HG03108 (cell line): ENCODE measurements around the gene NUPR1.
"Not testable (repeated sequence)": the region's sequence is repeated elsewhere in the genome, so short reads cannot be mapped to it uniquely, and the experiment has no call there.

Source experiments
- ATAC-seq: cut with Tn5 transposase; IDR thresholded peaks from one replicate; pipeline ENCODE4 v1.9.1; 2021; ENCODE audit warnings: moderate library complexity; ENCODE audit not compliant: unreplicated experiment

NUPR1 gene, protein sequence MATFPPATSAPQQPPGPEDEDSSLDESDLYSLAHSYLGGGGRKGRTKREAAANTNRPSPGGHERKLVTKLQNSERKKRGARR

DNA sequence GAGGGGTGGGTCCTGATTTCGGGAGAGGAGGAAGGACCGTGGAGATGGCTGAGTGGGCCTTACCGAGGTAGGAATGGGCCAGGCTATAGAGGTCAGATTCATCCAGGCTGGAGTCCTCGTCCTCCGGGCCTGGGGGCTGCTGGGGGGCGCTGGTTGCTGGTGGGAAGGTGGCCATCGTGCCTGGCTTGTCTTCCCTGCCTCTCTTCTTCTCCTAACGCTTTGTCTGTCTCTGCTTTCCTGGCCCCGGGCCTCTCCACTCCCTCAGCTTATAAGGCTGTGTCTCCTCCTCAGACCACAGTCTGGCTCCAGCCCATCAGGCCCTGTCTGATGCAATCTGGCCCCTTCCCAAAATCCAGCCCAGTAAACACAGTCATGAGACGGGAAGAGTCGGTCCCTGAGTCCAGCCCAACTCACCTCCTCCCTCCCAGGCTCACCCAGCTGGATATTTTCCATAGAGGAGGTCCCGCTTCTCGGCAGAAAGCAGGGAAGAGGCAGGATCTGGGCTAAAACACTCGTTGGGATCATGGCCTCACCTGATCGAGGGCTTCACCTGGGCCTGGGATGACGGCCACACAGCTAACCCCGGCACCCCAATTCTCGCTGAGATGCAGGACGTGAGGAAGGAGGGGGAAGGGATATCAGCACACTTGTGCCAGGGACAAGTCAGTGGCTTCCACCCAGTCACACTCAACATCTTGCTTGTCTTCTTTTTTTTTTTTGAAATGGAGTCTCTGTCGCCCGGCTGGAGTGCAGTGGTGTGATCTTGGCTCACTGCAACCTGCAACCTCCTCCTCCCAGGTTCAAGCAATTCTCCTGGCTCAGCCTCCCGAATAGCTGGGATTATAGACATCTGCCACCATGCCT is at the start of gene NUPR1:
Gene NUPR1 (minus strand): TSS at position 242 of the 864 bp plus-strand sequence. CDS start 67 bp downstream, at position 175.
- no peak for ATAC-seq

DNA sequence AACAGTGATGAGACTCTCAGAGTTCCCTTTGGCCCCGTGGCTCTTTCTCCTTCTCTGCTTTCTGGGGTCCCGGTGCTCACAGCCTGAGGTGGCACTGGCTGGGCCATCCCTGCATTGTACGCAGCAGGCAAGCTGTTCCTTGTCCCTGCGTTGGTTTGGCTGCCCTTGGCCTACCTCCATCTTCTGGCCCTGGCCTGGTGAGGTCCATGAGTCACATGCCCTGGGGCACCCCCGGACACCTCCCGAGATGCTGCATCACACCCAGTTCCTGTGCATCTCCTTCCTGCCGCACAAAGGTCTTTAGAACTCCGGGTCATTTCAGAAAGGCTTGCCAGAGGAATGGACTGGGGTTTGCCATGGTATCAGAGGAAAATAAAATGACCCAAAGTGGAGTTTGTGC is 48.6 kb upstream of the NUPR1 start:
- ATAC-seq: no peak

DNA sequence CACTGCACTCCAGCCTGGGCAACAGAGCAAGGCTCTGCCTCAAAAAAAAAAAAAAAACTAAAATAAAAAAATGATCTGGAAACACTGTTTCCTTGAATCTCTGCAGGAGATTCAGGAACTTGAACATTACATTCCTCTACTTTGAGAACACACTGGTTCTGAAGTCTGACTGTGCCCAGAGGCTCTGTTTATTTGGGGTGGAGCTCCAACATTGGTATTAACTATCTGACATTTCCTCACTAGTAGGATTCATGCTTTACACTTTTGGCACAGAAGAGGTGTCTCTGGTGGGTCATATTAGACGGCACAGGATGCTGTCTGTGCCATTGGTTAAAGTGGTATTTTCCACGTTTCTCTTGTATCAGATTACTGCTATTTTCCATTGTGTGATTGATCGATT is 47.7 kb upstream of the NUPR1 start:
- ATAC-seq: no peak

DNA sequence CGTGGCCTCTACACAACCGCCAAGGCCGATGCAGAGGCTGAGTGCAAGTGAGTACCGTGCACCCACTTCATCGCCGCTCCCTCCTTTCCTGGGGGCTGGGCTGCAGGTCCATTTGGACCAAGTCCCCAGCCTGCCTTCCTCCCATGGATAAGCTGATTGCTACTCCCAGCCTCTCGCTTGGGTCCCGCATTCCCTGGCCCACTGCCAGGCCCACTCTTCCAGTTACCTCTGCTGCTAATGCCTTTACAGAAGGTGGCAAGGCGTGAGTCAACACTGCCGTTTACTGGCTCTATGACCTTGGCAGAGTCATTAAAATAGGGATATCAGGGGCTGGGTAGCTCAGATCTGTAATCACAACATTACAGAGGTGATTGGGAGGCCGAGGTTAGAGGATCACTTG is 46.9 kb upstream of the NUPR1 start:
- ATAC-seq: no peak

DNA sequence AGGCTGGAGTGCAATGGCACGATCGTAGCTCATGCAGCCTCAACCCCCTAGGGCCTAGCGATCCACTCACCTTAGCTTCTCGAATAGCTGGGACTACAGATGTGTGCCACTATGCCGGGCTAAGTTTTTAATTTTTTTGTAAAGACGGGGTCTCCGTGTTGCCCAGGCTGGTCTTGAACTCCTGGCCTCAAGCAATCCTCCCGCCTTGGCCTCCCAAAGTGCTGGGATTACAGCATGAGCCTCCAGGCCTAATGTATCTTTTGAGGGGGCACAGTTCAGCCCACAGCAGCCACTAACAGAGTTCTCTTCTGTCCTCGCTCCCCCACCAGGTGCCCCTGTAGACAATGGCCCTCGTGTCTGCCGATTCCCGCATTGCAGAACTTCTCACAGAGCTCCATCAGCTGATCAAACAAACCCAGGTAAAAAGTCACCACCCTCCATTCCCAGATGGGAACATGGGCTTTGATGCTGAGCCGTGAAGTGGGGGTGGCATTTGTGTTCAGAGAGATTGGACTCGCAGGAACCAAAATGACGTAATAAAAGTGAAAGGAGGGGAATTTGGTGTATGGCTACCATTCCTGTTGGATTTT is 42.0 kb upstream of the NUPR1 start:
- ATAC-seq: no peak

DNA sequence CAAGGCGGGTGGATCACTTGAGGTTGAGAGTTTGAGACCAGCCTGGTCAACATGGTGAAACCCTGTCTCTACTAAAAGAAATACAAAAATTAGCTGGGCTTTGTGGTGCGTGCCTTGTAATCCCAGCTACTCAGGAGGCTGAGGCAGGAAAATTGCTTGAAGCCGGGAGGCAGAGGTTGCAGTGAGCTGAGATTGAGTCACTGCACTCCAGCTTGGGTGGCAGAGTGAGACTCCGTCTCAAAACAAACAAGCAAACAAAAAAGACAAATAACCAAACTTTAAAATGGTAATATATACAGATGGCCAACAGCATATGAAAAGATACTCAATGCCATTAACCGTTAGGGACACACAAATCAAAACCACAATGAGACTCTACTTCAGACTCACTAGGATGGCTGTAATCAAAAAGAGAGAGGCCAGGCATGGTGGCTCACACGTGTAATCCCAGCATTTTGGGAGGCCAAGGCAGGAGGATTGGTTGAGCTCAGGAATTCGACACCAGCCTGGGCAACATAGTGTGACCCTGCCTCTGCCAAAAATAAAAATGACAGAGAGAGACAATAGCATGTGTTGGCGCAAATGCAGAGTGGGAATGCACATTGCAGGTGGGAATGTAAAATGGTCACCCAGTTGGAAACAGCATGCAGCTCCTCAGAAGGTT is 36.8 kb upstream of the NUPR1 start:
- ATAC-seq: no peak

DNA sequence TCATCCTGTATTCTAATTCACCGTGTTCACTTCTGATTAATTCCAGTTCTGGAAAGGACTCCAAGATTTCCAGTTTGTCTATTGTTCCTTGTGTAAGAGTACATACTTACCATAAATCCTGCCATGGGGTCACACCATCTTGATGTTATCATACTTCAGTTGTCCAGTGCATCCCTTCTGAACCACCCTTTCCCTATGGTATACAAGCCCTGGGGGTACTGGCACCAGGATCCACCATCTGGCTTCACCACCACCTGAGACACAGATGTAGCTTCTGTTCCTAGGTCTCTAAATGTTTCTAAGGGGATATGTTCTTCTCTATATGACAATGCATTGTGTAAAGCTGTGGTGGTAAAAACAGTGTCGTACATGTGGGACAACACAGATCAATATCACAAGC is 36.2 kb upstream of the NUPR1 start:
- ATAC-seq: no peak

DNA sequence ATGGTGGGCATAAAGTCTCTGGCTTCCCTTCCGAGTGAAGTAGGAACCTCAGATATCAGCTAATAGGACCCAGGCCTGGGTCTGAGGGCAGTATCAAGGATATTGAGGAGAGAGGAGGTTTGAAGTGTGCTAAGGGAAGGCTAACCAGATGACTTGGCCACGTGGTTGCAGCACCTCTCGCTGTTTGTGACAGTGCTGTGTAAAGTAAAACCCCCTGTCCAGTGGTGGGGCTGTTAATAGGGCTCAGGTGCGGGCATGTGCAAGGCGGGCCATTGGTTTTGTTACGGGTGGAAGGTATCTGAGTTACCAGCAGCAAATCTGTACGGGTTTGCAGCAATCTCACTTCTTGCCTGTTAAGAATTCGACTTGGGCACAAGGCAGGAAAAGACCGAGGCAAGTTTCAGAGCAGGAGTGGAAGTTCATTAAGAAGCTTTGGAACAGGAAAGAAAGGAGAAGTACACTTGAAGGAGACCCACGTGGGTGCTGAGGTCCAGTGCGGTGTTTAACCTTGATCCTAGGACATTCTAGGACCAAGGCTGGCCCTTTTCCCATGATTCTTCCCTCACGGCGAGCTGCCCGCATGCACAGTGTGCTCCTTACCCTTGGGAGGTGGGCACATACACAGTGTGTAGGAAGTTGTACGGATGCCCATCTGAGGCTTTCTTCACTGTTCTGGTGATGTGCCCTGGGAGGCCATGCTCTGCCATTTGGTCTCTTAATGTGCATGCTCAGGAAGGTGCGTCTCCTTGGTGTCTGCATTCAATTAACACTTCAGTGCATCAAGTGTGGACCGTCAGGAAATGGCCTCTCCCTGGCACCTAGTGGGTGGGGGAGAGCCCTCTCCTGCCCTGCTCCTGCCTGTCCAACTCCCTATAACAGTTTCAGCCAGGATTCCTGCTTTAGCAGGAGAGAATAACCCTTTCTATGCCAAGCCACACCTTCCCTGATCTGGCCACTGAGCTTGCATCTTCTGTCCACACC is 35.3 kb upstream of the NUPR1 start:
- ATAC-seq: no peak

DNA sequence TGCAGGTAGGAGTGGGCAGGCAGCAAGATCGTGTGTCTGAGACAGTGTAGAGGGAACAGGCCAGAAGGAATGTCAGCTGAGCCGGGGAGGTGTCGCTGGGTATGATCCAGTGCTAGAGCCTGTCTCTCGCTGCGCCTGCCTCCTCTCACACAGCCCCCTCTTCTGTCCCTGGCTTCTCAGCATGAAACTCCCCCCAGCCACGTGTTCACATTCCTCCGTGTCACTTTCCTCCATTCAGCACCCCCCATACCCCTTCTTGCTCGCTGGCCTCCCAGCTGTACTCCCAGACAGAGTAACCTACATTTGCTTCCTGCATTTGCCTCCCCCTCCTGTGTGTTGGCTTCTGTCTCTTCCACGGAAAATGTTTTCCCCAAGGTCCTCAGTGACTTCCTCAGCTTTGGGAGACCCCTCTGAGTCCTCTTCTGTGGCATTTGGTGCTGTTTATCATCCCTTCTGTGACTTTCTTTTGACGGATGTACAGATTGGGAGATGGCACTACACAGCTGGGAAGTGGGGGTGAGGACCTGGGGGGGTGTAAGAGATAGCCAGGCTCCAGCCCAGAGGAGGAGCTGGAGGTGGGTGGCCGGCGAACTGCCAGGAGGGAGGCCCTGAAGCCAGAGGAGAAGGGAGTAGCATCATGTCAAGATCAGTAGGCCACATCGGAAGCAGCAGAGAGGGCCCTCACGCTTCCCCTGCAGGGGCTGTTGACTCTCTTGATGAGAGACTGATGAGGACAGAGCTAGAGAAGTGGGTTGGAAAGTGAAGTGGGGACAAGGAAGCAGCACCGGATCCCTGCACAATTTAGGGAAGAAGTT is 34.1 kb upstream of the NUPR1 start:
- no peak for ATAC-seq

DNA sequence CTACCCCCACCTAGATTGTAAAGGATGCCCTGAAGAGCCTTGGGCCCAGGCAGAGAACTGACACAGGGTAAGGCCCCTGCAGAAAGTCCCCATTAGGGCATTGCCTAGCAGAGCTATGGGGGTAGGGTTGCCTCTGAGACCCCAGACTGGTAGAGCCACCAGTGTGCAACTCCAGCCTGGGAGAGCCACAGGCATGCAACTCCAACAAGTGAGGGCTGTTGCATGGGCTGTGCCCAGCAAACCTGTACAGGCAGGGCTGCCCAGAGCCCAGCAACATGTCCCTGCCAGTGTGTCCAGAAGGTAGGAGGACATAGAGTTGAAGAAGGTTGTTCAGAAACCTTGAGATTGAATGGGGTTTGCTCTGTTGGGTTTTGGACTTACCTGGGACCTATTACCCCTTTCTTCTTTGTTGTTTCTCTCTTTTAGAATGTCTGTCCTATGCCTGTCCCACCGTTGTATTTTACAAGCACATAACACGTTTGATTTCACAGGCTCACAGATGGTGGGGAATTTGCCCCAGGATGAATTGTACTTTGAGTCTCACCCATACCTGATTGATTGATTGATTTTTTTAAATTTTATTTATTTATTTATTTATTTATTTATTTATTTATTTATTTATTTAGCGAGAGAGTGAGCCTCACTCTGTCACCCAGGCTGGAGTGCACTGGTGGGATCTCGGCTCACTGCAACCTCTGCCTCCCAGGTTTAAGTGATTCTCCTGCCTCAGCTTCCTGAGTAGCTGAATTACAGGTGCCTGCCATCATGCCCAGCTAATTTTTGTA is 31.4 kb upstream of the NUPR1 start:
- no peak for ATAC-seq

DNA sequence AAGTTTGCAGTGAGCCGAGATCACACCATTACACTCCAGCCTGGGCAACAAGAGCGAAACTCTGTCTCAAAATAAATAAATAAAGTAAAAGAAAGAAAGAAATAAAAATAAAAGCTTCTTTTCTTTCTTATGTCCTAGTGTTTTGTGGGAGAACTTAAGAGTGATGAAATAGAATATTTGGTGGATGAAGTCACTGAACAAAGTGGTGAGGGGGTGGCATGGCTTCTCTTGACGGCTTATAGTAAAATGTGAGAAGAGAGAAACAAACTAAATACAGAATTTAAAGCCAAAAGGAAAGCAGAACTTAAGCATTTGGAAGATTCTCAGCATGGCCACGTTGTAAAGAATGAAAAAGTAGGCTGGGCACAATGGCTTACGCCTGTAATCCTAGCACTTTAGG is 30.2 kb upstream of the NUPR1 start:
- ATAC-seq: no peak

DNA sequence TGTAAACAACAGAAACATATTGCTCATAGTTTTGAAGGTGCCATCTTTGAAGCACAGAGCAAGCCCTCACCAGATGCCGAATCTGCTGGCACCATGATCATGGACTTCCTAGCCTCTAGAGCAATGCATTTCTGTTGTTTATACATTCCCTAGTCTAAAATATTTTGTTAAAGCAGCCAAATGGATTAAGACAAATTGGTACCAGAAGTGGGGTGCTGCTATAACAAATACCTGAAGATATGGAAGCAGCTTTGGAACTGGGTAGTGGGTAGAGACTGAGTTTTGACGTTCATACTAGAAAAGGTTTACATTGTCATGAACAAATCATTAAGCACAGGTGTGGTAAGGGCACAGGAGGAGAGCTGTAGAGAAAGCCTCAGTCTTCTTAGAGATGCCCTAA is 28.5 kb upstream of the NUPR1 start:
- no peak for ATAC-seq

DNA sequence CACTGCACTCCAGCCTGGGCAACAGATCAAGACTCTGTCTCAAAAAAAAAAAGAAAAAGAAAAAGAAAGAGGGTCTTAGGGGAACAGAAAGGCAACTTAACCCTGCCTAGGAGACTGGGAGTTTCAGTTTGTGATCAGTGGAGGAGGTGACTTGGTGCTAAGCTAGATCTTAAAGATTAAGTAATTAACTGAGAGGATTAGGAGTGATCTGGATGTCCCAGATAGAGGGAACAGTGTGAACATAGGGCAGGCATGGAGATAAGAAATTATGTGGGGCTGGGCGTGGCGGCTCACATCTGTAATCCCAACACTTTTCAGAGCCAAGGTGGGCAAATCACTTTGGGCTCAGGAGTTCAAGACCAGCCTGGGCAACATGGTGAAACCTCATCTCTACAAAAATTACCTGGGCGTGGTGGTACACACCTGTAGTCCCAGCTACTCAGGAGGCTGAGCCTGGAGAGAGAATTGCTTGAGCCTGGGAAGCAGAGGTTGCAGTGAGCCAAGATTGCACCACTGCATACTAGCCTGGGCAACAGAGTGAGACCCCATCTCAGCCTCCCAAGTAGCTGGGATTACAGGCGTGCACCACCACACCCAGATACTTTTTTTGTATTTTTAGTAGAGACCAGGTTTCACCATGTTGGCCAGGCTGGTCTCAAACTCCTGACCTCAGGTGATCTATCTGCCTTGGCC is 27.6 kb upstream of the NUPR1 start:
- not testable (repeated sequence) for ATAC-seq

DNA sequence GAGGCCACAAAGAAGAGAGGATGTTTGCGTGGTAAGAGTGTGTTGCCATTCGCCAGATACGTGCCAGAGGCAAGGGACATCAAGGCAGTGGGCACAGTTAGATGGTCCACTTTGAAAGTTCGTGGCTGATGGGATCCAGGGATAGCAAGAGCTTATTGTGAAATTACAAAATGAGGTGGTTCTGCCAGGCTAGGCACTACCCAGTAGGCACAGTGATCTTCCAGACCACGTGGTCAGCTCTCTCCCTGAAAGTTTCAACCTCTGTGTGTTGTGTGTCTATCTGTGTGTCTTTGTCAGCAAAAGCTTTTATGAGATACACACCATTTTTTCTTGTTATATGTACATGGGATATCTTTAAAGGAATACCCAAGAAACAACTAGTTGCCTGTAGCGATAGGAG is 24.4 kb upstream of the NUPR1 start:
- no peak for ATAC-seq

DNA sequence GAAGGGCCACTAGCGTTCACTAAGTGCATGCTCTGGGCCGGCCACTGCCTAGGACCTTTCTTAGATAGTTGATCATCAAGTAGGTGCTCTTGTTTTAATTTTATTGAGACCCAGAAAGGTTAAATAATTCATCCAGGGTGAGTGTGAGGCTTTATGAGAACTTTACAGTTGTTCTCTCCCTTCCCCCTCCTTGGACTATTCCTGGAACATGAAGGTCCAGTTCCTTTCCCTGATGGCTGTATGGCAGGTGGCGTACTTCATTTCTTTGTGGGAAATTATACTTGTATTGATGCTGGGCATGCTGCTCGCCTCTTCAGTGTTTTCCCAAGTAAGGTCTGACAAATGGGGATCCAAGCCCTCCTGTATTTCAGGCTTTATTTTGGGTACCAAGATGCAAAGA is 23.4 kb upstream of the NUPR1 start:
- no peak for ATAC-seq

DNA sequence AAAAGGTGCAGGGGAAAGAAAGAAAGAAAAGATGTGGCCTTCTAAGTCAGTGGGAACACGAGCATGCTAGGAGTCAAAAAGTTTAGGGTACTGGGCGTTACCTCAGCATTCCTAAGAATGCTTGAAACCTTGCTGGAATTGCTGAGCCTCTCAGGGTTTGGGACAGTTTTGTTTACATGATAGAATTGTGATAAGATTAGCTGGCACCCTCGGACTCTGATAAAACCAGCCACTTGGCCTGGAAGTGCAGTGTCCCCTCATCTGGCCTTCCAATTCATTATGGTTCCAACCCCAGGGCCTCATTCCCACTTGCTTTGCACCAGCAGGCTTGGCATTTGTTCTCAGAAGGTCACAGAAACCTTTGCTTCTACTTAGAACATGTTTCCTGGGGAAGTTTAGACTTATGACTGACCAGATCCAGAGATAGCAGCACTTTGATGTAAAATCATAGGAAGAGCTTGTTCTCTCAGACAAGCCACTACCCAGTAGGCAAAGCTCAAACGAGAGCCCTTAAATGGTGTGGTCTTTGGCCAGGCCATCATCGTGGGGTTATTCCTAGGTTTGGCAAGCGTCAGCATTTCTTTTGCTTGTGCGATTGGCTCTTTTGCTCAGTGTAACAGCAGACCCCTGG is 22.9 kb upstream of the NUPR1 start:
- no peak for ATAC-seq

DNA sequence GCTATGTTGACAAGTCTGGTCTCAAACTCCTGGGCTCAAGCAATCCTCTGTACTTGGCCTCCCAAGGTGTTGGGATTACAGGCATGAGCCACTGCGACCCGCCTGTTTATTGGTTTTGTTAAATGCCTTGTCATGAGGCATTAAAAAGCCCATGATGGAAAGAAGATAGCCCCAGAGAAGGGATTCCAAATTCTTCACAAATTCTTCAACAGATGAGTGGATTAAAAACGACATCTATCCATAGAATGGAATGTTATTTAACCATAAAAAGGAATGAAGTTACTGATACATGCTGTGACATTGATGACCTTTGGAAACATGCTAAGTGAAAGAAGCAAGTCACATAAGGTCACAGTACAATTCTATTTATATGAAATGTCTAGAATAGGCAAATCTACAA is 19.7 kb upstream of the NUPR1 start:
- ATAC-seq: no peak

DNA sequence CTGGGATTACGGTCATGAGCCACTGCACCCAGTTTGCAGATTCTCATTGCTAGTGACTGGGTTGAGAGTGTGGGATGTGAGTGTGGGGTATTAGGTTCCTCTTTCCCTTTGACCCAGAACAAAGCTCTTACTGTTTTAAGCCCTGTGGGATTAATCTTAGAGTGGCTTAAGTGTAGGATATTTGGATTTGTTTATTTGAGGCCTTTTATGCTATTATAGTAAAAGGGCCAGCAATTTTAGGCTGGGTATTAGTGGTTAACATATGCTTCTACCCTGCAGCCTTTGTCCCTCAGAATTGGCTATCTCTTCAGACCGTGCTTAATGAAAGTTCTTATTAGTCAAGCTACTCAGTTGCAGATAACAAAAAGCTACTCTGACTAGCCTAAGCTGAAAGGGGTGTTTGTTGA is 18.1 kb upstream of the NUPR1 start:
- ATAC-seq: no peak
